D721Med (cell line): ENCODE measurements around the gene MUSK.

Experiments
- DNase-seq: peaks from one replicate; pipeline ENCODE4 v3.0.0; 2011; ENCODE audit warnings: low spot score; ENCODE audit not compliant: insufficient read length
- FAIRE-seq: peaks from 2 replicates; lab custom pipeline; 2011; peaks lifted over from hg19 to GRCh38; lab: Jason Lieb, UNC
- CTCF ChIP-seq: IDR thresholded peaks from 2 replicates; pipeline ENCODE4 v1.5.1; 2012; ENCODE audit warnings: mild to moderate bottlenecking, control low read depth; ENCODE audit not compliant: insufficient read depth; ENCODE audit errors: missing control alignments

The MUSK gene

GRCh38 chr9:110835404-110835803 lies 166.8 kb downstream of the MUSK start:
- FAIRE-seq = no peak
- TF ChIP-seq CTCF = no peak
- DNase-seq = no peak

GRCh38 chr9:110835859-110836271 lies 167.3 kb downstream of the MUSK start:
- DNase-seq (no peak), FAIRE-seq (no peak)
- no peak for TF ChIP-seq CTCF

- DNase-seq = no peak
- no peak for FAIRE-seq
- TF ChIP-seq CTCF = no peak
Measured at GRCh38 chr9:110837401-110838005, 168.9 kb downstream of the MUSK start.

GRCh38 chr9:110842169-110842568 lies 173.6 kb downstream of the MUSK start:
- FAIRE-seq = no peak
- TF ChIP-seq CTCF = no peak
- DNase-seq = no peak

GRCh38 chr9:110842986-110843385 lies 174.4 kb downstream of the MUSK start:
- no peak for DNase-seq
- no peak for TF ChIP-seq CTCF
- no peak for FAIRE-seq

- TF ChIP-seq CTCF = no peak
- FAIRE-seq = no peak
- no peak for DNase-seq
Measured at GRCh38 chr9:110844121-110844520, 175.5 kb downstream of the MUSK start.

- DNase-seq (no peak), FAIRE-seq (no peak)
- TF ChIP-seq CTCF = no peak
Measured at GRCh38 chr9:110846215-110846614, 177.6 kb downstream of the MUSK start.
